Breast epithelium (tissue), 4 donors: ENCODE data around the gene EPHB2. TPM values are rescaled to one million over a fixed set of nuclear protein-coding genes. Genes with fewer than 3 reads are reported as not detected.

Experiments used
- DNase-seq, 2 donors: peaks; one replicate each; pipeline ENCODE4 v3.0.0-alpha.2; 2019; ENCODE audit warnings: low spot score in 2 of 2
- H3K27ac ChIP-seq, 2 donors: fragments of 200-600 bp; sonication (generic) in 1 of 2; one replicate each; pipeline ENCODE4 v1.5.1; 2016 to 2019; ENCODE audit warnings: mild to moderate bottlenecking in 1 of 2
- H3K27me3 ChIP-seq, 2 donors: fragments of 200-600 bp; sonication (generic) in 1 of 2; one replicate each; pipeline versions ENCODE4 v1.5.1 to v1.6.0; 2017 to 2019; ENCODE audit warnings: control low read depth in 1 of 2, mild to moderate bottlenecking in 1 of 2
- H3K36me3 ChIP-seq: fragments of 200-600 bp; one replicate; pipeline ENCODE4 v1.5.1; 2019
- H3K4me1 ChIP-seq, 2 donors: fragments of 200-600 bp; sonication (generic); one replicate each; pipeline ENCODE4 v1.5.1; 2016 to 2019; ENCODE audit warnings: control low read depth in 1 of 2
- H3K4me3 ChIP-seq, 3 donors: fragments of 200-600 bp; sonication (generic); 1 replicate in 2 of 3; 2 replicates in 1 of 3; pipeline ENCODE4 v1.5.1; 2016 to 2019; ENCODE audit warnings: mild to moderate bottlenecking in 3 of 3, moderate library complexity in 2 of 3
- H3K9me3 ChIP-seq, 2 donors: fragments of 200-600 bp; sonication (generic) in 1 of 2; one replicate each; pipeline ENCODE4 v1.5.1; 2016 to 2019; ENCODE audit warnings: control low read depth in 1 of 2
- CTCF ChIP-seq, 3 donors: fragments of 450-650 bp; IDR thresholded peaks; one replicate each; pipeline ENCODE4 v1.5.1; 2016 to 2017; ENCODE audit warnings: antibody characterized with exemption in 3 of 3, mild to moderate bottlenecking in 3 of 3, moderate library complexity in 3 of 3
- POLR2A ChIP-seq: fragments of 450-650 bp; IDR thresholded peaks from one replicate; pipeline ENCODE4 v1.6.1; 2016; ENCODE audit warnings: antibody characterized with exemption, mild to moderate bottlenecking, moderate library complexity
- POLR2AphosphoS5 ChIP-seq, 3 donors: sonication (generic); formaldehyde crosslinking; IDR thresholded peaks; one replicate each; pipeline ENCODE4 v1.6.1; 2017; ENCODE audit warnings: antibody characterized with exemption in 3 of 3
- intact Hi-C: fragments of 100-400 bp; cut with DNase I; formaldehyde crosslinking; loops from one replicate; pipeline ENCODE4 v1.15.1; 2023; ENCODE audit warnings: low total_unique reads
- total RNA-seq, 3 donors: library from RNA; depleted of rRNA; stranded (reverse); fragments of >200 nt; gene quantifications; one replicate each; pipeline ENCODE4 v1.1.0, GENCODE V29; 2016

The EPHB2 gene
- total RNA-seq, 3 donors from 2014 or later = 1.3 to 4.6 (median 1.5) TPM

GRCh38 chr1:22845398-22845935 is 134.8 kb downstream of the EPHB2 start:
- Histone ChIP-seq H3K4me3 (no peak overlapping the region), H3K36me3 (no peaks in the 10 kb centered on the region), H3K27ac (no peak overlapping the region), H3K4me1 (no peaks in the 10 kb centered on the region), H3K27me3 (no peaks in the 10 kb centered on the region), H3K9me3 (no peaks in the 10 kb centered on the region)
- TF ChIP-seq POLR2AphosphoS5 (IDR thresholded peaks at IDR 0.05) (no peak), CTCF (IDR thresholded peaks at IDR 0.05) (no peak), POLR2A (no peak)
- intact Hi-C loops = no loop called here
- DNase-seq = no peak

- H3K36me3 ChIP-seq = no peaks in the 10 kb centered on the region
- no peaks in the 10 kb centered on the region for H3K27me3 ChIP-seq
- no peaks in the 10 kb centered on the region for H3K9me3 ChIP-seq
- TF ChIP-seq POLR2AphosphoS5 (IDR thresholded peaks at IDR 0.05) (no peak), CTCF (IDR thresholded peaks at IDR 0.05) (no peak), POLR2A (no peak)
- no peak overlapping the region for H3K27ac ChIP-seq
- no peak for DNase-seq
- intact Hi-C loops = no loop called here
- no peak overlapping the region for H3K4me3 ChIP-seq
- no peaks in the 10 kb centered on the region for H3K4me1 ChIP-seq
Measured at GRCh38 chr1:22846458-22846857, 135.8 kb downstream of the EPHB2 start.

GRCh38 chr1:22847249-22847648 is 136.6 kb downstream of the EPHB2 start:
- DNase-seq = no peak
- Histone ChIP-seq H3K27me3 (no peaks in the 10 kb centered on the region), H3K4me3 (no peak overlapping the region), H3K36me3 (no peaks in the 10 kb centered on the region), H3K9me3 (no peaks in the 10 kb centered on the region), H3K27ac (no peak overlapping the region), H3K4me1 (no peaks in the 10 kb centered on the region)
- intact Hi-C loops = no loop called here
- TF ChIP-seq POLR2AphosphoS5 (IDR thresholded peaks at IDR 0.05) = no peak
- no peak for TF ChIP-seq CTCF (IDR thresholded peaks at IDR 0.05)
- TF ChIP-seq POLR2A = no peak

- Histone ChIP-seq H3K36me3 (no peaks in the 10 kb centered on the region), H3K27ac (no peak overlapping the region), H3K27me3 (no peaks in the 10 kb centered on the region), H3K9me3 (no peaks in the 10 kb centered on the region), H3K4me1 (no peaks in the 10 kb centered on the region), H3K4me3 (no peak overlapping the region)
- DNase-seq = no peak
- TF ChIP-seq POLR2A = no peak
- TF ChIP-seq POLR2AphosphoS5 (IDR thresholded peaks at IDR 0.05) = no peak
- TF ChIP-seq CTCF (IDR thresholded peaks at IDR 0.05) = no peak
- intact Hi-C loops = no loop called here
Measured at GRCh38 chr1:22847709-22848108, 137.1 kb downstream of the EPHB2 start.

GRCh38 chr1:22848405-22848804 is 137.8 kb downstream of the EPHB2 start:
- Histone ChIP-seq H3K27ac (no peak overlapping the region), H3K36me3 (no peaks in the 10 kb centered on the region)
- intact Hi-C loops = no loop called here

More at GRCh38 chr1:22848405-22848804, 137.8 kb downstream of the EPHB2 start:
- no peak for DNase-seq
- Histone ChIP-seq H3K4me1 (no peaks in the 10 kb centered on the region), H3K9me3 (no peaks in the 10 kb centered on the region), H3K27me3 (no peaks in the 10 kb centered on the region), H3K4me3 (no peak overlapping the region)
- TF ChIP-seq POLR2AphosphoS5 (IDR thresholded peaks at IDR 0.05) (no peak), CTCF (IDR thresholded peaks at IDR 0.05) (no peak), POLR2A (no peak)
